CD4-positive, alpha-beta memory T cell (primary cell): Measurements from ENCODE around the gene LAG3. TPM values are rescaled to one million over a fixed set of nuclear protein-coding genes. Genes with fewer than 3 reads are reported as not detected.

ENCODE experiments used
- CTCF ChIA-PET: fragments of 350-600 bp; sonication (Branson Sonifier 250); formaldehyde crosslinking; loops from one replicate; lab custom pipeline; 2021; ENCODE audit warnings: inconsistent platforms; ENCODE audit not compliant: partially characterized antibody; lab: Charles Lee
- POLR2A ChIA-PET: fragments of 350-600 bp; sonication (Branson Sonifier 250); formaldehyde crosslinking; loops from one replicate; lab custom pipeline; 2021; ENCODE audit not compliant: partially characterized antibody; lab: Charles Lee
- DNase-seq, 5 donors: peaks; one replicate each; pipeline versions ENCODE4 v3.0.0 to v3.0.0-alpha.2; 2020 to 2022; ENCODE audit warnings: mixed read lengths in 1 of 5
- H3K27ac ChIP-seq: one replicate; pipeline ENCODE4 v1.7.0; 2013; ENCODE audit warnings: low read depth, low read length
- H3K27me3 ChIP-seq: 2 replicates; pipeline ENCODE4 v1.7.0; 2013; ENCODE audit warnings: mild to moderate bottlenecking, low read length, moderate library complexity; ENCODE audit not compliant: insufficient read depth
- H3K36me3 ChIP-seq: 2 replicates; pipeline ENCODE4 v1.7.0; 2013; ENCODE audit warnings: mild to moderate bottlenecking, low read length, moderate library complexity; ENCODE audit not compliant: insufficient read depth
- H3K4me1 ChIP-seq: 2 replicates; pipeline ENCODE4 v1.7.0; 2013; ENCODE audit warnings: mild to moderate bottlenecking, low read length, moderate library complexity; ENCODE audit not compliant: insufficient read depth
- H3K4me3 ChIP-seq, 2 donors: one replicate each; pipeline ENCODE4 v1.7.0; 2013; ENCODE audit warnings: low read length in 2 of 2, mild to moderate bottlenecking in 1 of 2
- H3K9me3 ChIP-seq, 2 donors: one replicate each; pipeline ENCODE4 v1.7.0; 2013; ENCODE audit warnings: low read length in 2 of 2, control low read depth in 1 of 2; ENCODE audit not compliant: control insufficient read depth in 1 of 2
- H3K27ac Mint-ChIP-seq, 7 donors: one replicate each; pipeline ENCODE4 v1.8.0; 2020 to 2021; ENCODE audit warnings: mixed read lengths in 7 of 7, mild to moderate bottlenecking in 6 of 7, inconsistent platforms in 3 of 7, moderate library complexity in 3 of 7
- H3K27me3 Mint-ChIP-seq, 2 donors: one replicate each; pipeline ENCODE4 v1.8.0; 2020 to 2021; ENCODE audit warnings: mixed read lengths in 2 of 2
- H3K36me3 Mint-ChIP-seq, 2 donors: one replicate each; pipeline ENCODE4 v1.8.0; 2020 to 2021; ENCODE audit warnings: mixed read lengths in 2 of 2, inconsistent platforms in 1 of 2, mild to moderate bottlenecking in 1 of 2
- H3K4me1 Mint-ChIP-seq, 4 donors: one replicate each; pipeline ENCODE4 v1.8.0; 2020 to 2021; ENCODE audit warnings: mixed read lengths in 4 of 4, mild to moderate bottlenecking in 1 of 4
- H3K4me3 Mint-ChIP-seq, 8 donors: one replicate each; pipeline ENCODE4 v1.8.0; 2020 to 2021; ENCODE audit warnings: mixed read lengths in 8 of 8, mild to moderate bottlenecking in 7 of 8, moderate library complexity in 6 of 8, inconsistent platforms in 3 of 8
- H3K9me3 Mint-ChIP-seq, 8 donors: one replicate each; pipeline ENCODE4 v1.8.0; 2020 to 2021; ENCODE audit warnings: mixed read lengths in 8 of 8, mild to moderate bottlenecking in 5 of 8, inconsistent platforms in 3 of 8, moderate library complexity in 1 of 8
- intact Hi-C: fragments of 100-400 bp; cut with micrococcal nuclease; formaldehyde crosslinking; loops from one replicate; pipeline ENCODE4 v1.15.1; 2023
- polyA plus RNA-seq, 2 donors: library from polyadenylated mRNA; unstranded; fragments of 300-500 nt; fragmentation: Illumina TruSeq; gene quantifications; one replicate each; pipeline ENCODE4 v1.2.3, GENCODE V29; 2021
- total RNA-seq, 2 experiments: library from RNA; stranded (reverse); gene quantifications; one replicate each; pipeline ENCODE4 v1.2.3, GENCODE V29; 2021

The LAG3 gene
- total and polyA plus RNA-seq, 4 experiments from 2014 or later = 2.4 to 8.3 (median 4.4) TPM

- Mint-ChIP-seq H3K36me3 (no peaks in the 10 kb centered on the region), H3K4me3 (no peak overlapping the region), H3K27ac (peak overlapping the region in 3 of 7 donors; percentile 17 to 66 (median 36)), H3K27me3 (peaks cover 0 to 5% of the 10 kb centered on the region in 2 donors), H3K9me3 (no peaks in the 10 kb centered on the region), H3K4me1 (peaks cover 2 to 7% (median 3%) of the 10 kb centered on the region in 4 donors)
- Histone ChIP-seq H3K27ac (no peak overlapping the region), H3K4me3 (no peak overlapping the region), H3K36me3 (no peaks in the 10 kb centered on the region), H3K9me3 (no peaks in the 10 kb centered on the region), H3K27me3 (no peaks in the 10 kb centered on the region), H3K4me1 (no peaks in the 10 kb centered on the region)
- ChIA-PET CTCF (interaction anchor here (1.3 to 13.5 kb wide), 5 partner anchors 18 to 77 kb away, joined by 4 to 343 read pairs (median 6); partner anchors contain the start of genes GPR162, LAG3 and PTMS), POLR2A (interaction anchor here (1.2 to 1.4 kb wide), 2 partner anchors 24 to 31 kb away, joined by 3 read pairs; partner anchors contain the start of gene CD4)
- intact Hi-C loops = no loop called here
- no peak for DNase-seq
Observed at GRCh38 chr12:6758506-6759095, 13.7 kb upstream of the LAG3 start.

- H3K4me3 ChIP-seq = no peak overlapping the region
- no peak overlapping the region for H3K27ac ChIP-seq
- H3K9me3 ChIP-seq = no peaks in the 10 kb centered on the region
- Mint-ChIP-seq H3K4me3 (no peak overlapping the region), H3K27ac (peak overlapping the region in 1 of 7 donors; percentile 69), H3K27me3 (peaks cover 5 to 10% of the 10 kb centered on the region in 2 donors), H3K9me3 (no peaks in the 10 kb centered on the region), H3K4me1 (peaks cover 5 to 12% (median 8%) of the 10 kb centered on the region in 4 donors), H3K36me3 (no peaks in the 10 kb centered on the region)
- H3K27me3 ChIP-seq = no peaks in the 10 kb centered on the region
- POLR2A ChIA-PET = interaction anchor here (1.4 kb wide), 1 partner anchor 30 kb away, joined by 3 read pairs; the partner anchor contains the start of gene CD4
- no peak for DNase-seq
- intact Hi-C loops = no loop called here
- no peaks in the 10 kb centered on the region for H3K36me3 ChIP-seq
- CTCF ChIA-PET = interaction anchor here (1.0 to 13.5 kb wide), 5 partner anchors 16 to 75 kb away, joined by 3 to 343 read pairs (median 4); partner anchors contain the start of genes GPR162, LAG3 and PTMS
- H3K4me1 ChIP-seq = peaks cover 8% of the 10 kb centered on the region
Observed at GRCh38 chr12:6759741-6760140, 12.6 kb upstream of the LAG3 start.

GRCh38 chr12:6763380-6763779 lies 8.9 kb upstream of the LAG3 start:
- peaks cover 15 to 38% (median 27%) of the 10 kb centered on the region in 4 donors for H3K4me1 Mint-ChIP-seq
- DNase-seq = no peak
- no peak overlapping the region for H3K4me3 ChIP-seq
- peaks cover 0 to 2% (median 0%) of the 10 kb centered on the region in 8 donors for H3K9me3 Mint-ChIP-seq
- peaks cover 0 to 1% of the 10 kb centered on the region in 2 donors for H3K36me3 Mint-ChIP-seq
- H3K27ac Mint-ChIP-seq = no peak overlapping the region
- H3K36me3 ChIP-seq = no peaks in the 10 kb centered on the region
- peak overlapping the region in 2 of 8 donors; percentile 13 to 31 for H3K4me3 Mint-ChIP-seq
- peaks cover 27% of the 10 kb centered on the region for H3K4me1 ChIP-seq
- H3K27me3 ChIP-seq = peaks cover 15% of the 10 kb centered on the region
- H3K27me3 Mint-ChIP-seq = peaks cover 19% of the 10 kb centered on the region in 2 donors
- ChIA-PET POLR2A (interaction anchor here (1.0 kb wide), 1 partner anchor 70 kb away, joined by 3 read pairs; no protein-coding TSS in a partner anchor), CTCF (interaction anchor here (0.9 to 13.5 kb wide), 4 partner anchors 9 to 73 kb away, joined by 3 to 343 read pairs (median 9); partner anchors contain the start of genes LAG3, MLF2 and PTMS)
- H3K27ac ChIP-seq = no peak overlapping the region
- intact Hi-C loops = no loop called here
- no peaks in the 10 kb centered on the region for H3K9me3 ChIP-seq

- POLR2A ChIA-PET = interaction anchor here (1.0 to 4.1 kb wide), 4 partner anchors 11 to 69 kb away, joined by 3 to 44 read pairs (median 22); partner anchors contain the start of genes CD4 and MLF2
- Histone ChIP-seq H3K27me3 (peaks cover 15% of the 10 kb centered on the region), H3K27ac (no peak overlapping the region), H3K4me1 (peaks cover 27% of the 10 kb centered on the region), H3K9me3 (no peaks in the 10 kb centered on the region), H3K4me3 (no peak overlapping the region), H3K36me3 (no peaks in the 10 kb centered on the region)
- Mint-ChIP-seq H3K9me3 (peaks cover 0 to 2% (median 0%) of the 10 kb centered on the region in 8 donors), H3K4me3 (peak overlapping the region; percentile 3 to 72 (median 62)), H3K36me3 (peaks cover 0 to 1% of the 10 kb centered on the region in 2 donors), H3K27ac (peak overlapping the region in 2 of 7 donors; percentile 31 to 46), H3K4me1 (peaks cover 15 to 40% (median 28%) of the 10 kb centered on the region in 4 donors), H3K27me3 (peaks cover 16 to 25% of the 10 kb centered on the region in 2 donors)
- intact Hi-C loops = no loop called here
- CTCF ChIA-PET = interaction anchor here (0.9 to 23.3 kb wide), 8 partner anchors 7 to 72 kb away, joined by 3 to 343 read pairs (median 24); partner anchors contain the start of genes GPR162, LAG3, MLF2 and PTMS
- peak; percentile 47 to 79 (median 56) for DNase-seq
Observed at GRCh38 chr12:6764011-6764828, 8.1 kb upstream of the LAG3 start.

- peaks cover 27% of the 10 kb centered on the region for H3K4me1 ChIP-seq
- Mint-ChIP-seq H3K36me3 (peaks cover 0 to 1% of the 10 kb centered on the region in 2 donors), H3K4me3 (peak overlapping the region; percentile 61 to 88 (median 72)), H3K27me3 (peaks cover 16 to 27% of the 10 kb centered on the region in 2 donors), H3K4me1 (peaks cover 15 to 42% (median 28%) of the 10 kb centered on the region in 4 donors), H3K9me3 (peaks cover 0 to 2% (median 0%) of the 10 kb centered on the region in 8 donors), H3K27ac (peak overlapping the region in 6 of 7 donors; percentile 3 to 86 (median 20))
- H3K9me3 ChIP-seq = no peaks in the 10 kb centered on the region
- H3K4me3 ChIP-seq = no peak overlapping the region
- ChIA-PET POLR2A (interaction anchor here (0.9 to 4.1 kb wide), 8 partner anchors 9 to 178 kb away, joined by 3 to 44 read pairs (median 14); partner anchors contain the start of genes C12orf57, CD4, CDCA3 and MLF2), CTCF (interaction anchor here (0.7 to 23.3 kb wide), 10 partner anchors 8 to 71 kb away, joined by 4 to 343 read pairs (median 22); partner anchors contain the start of genes CD4, GPR162, MLF2 and P3H3)
- no peak for DNase-seq
- H3K36me3 ChIP-seq = no peaks in the 10 kb centered on the region
- no peak overlapping the region for H3K27ac ChIP-seq
- H3K27me3 ChIP-seq = peaks cover 15% of the 10 kb centered on the region
- intact Hi-C loops = no loop called here
Observed at GRCh38 chr12:6765048-6765633, 7.2 kb upstream of the LAG3 start.
